Subcutaneous adipose tissue (tissue), 4 donors: Measurements from ENCODE around the gene ZNF236. TPM values are rescaled to one million over a fixed set of nuclear protein-coding genes. Genes with fewer than 3 reads are reported as not detected.

Experiments used
- CTCF ChIP-seq: fragments of 450-650 bp; IDR thresholded peaks from one replicate; pipeline ENCODE4 v1.5.1; 2016; ENCODE audit warnings: low read depth, mild to moderate bottlenecking, control low read depth, antibody characterized with exemption, moderate library complexity
- total RNA-seq, 4 donors: library from RNA; depleted of rRNA; stranded (reverse); fragments of >200 nt; gene quantifications; one replicate each; pipeline ENCODE4 v1.1.0, GENCODE V29; 2016

Gene ZNF236
- total RNA-seq, 4 donors from 2014 or later, result 11.4 to 15.5 (median 13.8) TPM

DNA sequence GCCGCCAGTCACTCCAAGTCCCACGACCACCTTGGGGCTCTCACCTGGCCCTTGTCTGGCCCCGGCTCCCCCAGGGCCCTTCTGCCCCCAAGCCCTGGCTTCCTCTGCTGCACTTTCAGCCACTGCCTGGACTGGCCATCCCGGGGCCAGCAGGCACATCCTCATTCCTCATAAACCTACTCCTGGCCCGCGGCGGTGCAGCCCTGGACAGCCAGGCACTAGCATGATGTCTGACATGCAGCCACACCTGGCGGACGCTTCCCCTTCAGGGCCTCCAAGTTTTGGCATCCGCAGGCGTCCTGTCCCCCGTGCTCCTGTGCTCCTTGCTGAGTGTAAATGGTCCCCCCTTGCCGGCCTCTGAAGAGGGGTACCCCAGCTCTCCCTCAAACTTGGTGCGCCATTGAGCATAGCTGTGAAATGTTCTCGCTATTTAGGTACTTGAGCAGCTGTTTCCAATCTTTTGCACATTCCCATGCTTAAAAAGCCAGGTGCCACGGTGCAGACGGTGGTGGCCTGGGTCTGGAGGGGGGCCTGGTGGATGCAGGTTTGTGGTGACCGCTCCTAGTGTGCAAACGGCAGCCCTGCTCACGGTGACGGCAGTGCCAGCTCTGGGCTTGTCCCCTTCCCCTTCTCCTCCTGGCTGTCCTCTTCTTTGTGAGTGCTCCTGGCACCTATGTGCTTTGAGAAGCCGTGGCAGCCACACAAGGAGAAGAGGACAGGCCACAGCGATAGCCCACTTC lies 186.4 kb downstream of the ZNF236 start:
- no peak for TF ChIP-seq CTCF

GRCh38 chr18:77009675-77010074 lies 187.3 kb downstream of the ZNF236 start:
- no peak for TF ChIP-seq CTCF

DNA sequence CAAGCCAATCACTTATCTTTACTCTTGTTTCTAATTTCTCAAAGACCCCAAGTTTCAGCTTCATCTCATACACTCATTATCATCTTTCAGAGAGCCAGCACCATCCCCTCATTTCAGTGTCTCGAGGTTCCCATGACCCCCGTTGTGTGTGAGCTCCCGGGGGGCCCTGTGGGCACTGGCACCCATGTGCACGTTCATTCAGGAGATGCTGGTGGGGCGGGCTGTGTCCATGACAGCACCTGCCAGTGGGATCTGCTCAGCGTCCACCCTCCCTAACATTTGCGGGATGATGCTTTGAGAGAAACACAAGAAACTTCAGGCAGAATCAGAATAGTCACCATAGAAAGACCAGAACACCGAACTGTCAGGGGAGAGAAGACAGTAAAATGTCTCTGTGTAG lies 189.8 kb downstream of the ZNF236 start:
- TF ChIP-seq CTCF, result no peak

GRCh38 chr18:77012806-77013541 lies 190.6 kb downstream of the ZNF236 start:
- no peak for TF ChIP-seq CTCF

GRCh38 chr18:77013811-77014521 lies 191.6 kb downstream of the ZNF236 start:
- TF ChIP-seq CTCF, result no peak

- no peak for TF ChIP-seq CTCF
Measured at GRCh38 chr18:77014538-77014937, 192.2 kb downstream of the ZNF236 start.

DNA sequence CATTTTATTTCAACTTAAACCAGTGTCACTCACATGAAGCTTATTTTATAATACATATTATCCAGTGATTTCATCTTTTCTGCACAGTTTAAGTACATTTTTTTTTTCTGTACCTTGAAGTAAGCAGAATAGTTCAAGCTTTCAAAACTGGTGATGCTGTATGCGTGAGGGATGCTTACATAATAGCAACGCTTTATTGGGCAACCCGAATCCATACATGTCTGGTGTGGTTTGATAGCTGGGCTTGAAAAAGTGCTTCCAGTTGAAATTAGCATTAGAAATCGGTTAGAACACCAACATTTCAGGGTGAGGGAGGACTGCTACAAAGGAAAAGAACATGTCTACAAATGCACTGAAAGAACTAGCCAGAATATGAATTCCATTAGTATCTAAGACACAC lies 192.8 kb downstream of the ZNF236 start:
- no peak for TF ChIP-seq CTCF
